COLO668 (cell line): ENCODE measurements around the gene MFSD11.
"Not testable (repeated sequence)": the region's sequence is repeated elsewhere in the genome, so short reads cannot be mapped to it uniquely, and the experiment has no call there.

Experiments used
- DNase-seq: peaks from one replicate; lab custom pipeline; 2025; ENCODE audit not compliant: unreplicated experiment; lab: John Stamatoyannopoulos, UW

MFSD11 gene

GRCh38 chr17:76745785-76746184 lies 7.9 kb downstream of the MFSD11 start:
- not testable (repeated sequence) for DNase-seq

- DNase-seq, result no peak
These were observed 9.9 kb downstream of the MFSD11 start for GRCh38 chr17:76747716-76748363.

DNA sequence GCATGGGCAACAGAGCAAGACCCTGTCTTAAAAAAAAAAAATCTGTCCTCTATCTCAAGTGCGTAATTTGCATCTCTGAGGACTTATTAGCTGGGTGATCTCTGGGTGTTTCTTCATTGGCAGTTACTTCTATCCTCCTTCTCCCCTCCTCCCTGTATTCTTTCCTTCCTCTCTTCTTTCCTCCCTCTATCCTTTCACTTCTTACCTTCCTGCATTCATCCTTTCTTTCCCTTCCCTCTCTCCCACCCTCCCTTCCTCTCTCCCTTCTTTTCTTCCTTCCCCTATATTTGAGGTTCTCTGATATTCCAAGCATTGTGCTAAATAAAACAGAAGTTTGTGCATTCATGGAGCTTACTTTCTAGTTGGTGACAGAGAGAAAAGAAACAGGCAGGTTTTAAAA lies 10.7 kb downstream of the MFSD11 start:
- DNase-seq, result no peak

DNA sequence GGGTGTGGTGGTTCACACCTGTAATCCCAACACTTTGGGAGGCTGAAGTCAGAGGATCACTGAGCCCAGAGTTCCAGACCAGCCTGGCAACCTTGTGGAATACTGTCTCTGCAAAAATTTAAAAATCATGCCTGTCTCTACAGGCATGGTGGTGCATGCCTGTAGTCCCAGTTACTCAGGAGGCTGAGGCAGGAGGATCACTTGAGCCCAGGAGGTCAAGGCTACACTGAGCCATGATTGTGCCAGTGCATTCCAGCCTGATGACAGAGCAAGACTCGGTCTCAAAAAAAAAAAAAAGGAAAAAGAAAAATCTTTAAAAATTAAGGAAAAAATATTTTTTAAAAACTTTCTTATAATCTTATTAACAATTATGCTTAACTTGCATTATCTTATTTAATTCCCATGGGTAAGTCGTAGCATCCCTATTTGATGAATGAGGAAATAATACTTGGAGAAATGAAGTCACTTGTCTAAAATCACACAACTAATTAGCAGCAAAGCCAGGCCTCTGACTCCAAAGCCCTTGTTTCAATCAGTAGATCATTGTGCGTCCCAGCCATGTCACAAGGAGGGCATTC lies 13.6 kb downstream of the MFSD11 start:
- no peak for DNase-seq

GRCh38 chr17:76752006-76752405 lies 14.1 kb downstream of the MFSD11 start:
- DNase-seq, result no peak

DNA sequence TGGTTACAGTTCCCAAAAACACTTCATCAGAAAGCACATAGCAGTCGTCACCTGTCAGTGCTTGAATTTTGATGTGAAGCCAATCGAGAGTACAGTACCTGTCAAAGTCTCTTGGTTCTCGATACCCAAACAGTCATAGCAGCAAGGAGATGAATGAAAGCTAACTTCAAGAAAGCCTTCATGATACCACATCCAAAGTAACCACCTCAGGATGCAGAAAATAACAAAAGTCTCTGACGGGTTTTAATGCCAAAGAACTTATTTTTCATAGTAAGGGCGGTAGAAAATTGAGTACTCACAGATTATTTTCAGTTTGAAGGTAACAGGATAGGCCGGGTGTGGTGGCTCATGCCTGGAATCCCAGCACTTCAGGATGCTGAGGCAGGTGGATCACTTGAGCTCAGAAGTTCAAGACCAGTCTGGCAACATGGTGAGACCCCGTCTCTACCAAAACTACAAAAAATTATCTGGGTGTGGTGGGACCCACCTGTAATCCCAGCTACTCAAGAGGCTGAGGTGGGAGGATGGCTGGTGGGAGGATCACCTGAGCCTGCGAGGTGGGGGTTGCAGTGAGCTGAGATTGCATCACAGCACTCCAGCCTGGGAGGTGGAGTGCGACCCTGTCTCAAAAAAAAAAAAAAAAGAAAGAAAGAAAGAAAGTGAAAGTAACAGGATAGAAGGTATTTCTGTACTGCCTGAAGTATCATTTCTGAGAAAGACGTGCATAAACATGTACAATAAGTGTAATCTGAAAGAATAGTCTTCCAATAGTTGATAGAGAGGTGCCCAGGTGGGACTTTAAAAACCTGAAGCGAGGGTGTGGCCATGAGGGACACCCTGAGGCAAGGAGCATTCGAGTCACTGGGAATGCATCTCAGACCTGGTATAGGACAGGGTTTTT lies 15.4 kb downstream of the MFSD11 start:
- no peak for DNase-seq

GRCh38 chr17:76755285-76755684 lies 17.4 kb downstream of the MFSD11 start:
- no peak for DNase-seq

- DNase-seq, result no peak
These were observed 19.3 kb downstream of the MFSD11 start for GRCh38 chr17:76757256-76757655.

DNA sequence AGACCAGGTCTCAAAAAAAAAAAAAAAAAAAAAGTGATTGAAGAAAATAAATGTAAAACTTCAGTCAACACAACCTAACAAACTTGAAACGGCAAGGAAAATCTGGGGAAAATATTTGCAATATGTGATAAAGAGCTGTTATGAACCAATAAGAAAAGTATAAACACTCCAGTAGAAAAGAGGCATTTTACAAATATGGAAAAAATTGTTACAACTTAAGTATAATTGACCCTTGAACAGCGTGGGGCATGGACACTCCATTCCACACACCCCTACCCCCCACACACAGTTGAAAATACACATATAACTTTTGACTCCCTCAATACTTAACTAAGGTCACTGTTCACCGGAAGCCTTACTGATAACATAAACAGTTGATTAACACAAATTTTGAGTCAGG lies 20.7 kb downstream of the MFSD11 start:
- DNase-seq, result no peak

DNA sequence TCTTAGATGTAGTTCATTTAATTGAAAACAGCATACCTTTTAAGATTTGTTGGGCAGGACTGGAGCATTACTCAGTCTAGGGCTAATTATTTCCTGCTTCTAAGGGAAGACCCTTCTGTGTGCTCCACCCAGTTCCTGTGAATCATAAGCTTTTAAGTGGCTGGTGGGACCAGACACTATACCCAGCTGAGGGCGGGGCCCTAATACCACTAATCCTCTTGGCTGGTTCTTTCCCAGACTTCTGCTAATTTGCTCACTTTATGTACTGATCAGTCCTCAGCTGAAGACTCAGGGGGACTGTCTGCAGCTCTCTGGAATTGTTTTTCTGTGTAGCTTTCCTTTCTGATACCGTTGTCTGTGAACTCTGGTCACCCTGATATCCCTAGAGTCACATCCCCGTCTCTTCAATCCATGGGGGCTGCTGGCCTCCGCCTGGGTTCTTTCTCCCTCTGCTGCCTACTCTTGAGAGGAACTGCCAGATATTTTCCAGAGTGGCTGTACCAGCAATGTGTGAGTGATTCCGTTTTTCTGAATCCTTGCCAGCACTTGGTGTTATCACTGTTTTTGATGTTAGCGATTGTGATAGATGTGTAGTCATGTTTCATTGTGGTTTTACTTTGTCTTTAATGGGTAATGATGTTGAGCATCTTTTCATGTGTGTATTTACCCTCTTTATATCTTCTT lies 35.1 kb downstream of the MFSD11 start:
- no peak for DNase-seq

DNA sequence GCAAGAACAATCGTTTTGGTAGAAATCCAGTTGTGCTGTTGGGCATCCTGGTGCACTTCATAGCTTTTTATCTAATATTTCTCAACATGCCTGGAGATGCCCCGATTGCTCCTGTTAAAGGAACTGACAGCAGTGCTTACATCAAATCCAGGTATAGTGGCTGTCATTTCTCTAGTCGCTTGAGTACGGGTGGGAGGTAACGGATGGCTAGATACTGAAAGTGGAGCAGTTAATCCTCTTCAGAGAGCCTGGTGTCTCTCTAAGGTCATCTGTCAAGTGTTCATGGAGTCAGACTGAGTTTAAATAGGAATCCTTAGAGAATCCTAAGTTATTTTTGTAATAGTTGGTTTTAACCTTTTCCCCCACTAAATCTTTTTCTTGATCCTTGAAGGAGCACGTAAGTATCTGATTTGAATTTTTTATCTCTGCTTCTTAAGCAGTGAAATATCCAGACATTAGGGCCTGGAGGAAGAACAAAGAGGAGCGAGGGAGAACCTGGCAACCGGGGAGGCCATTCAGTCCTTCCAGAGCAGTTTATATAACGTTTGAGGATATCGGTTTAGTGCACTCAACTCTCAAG lies 37.2 kb downstream of the MFSD11 start:
- DNase-seq, result no peak

GRCh38 chr17:76781056-76781982 lies 43.4 kb downstream of the MFSD11 start:
- no peak for DNase-seq

- no peak for DNase-seq
These were observed 45.2 kb downstream of the MFSD11 start for GRCh38 chr17:76783146-76783545.

- DNase-seq, result no peak
These were observed 47.0 kb downstream of the MFSD11 start for GRCh38 chr17:76784926-76785325.

GRCh38 chr17:76787866-76788265 lies 49.9 kb downstream of the MFSD11 start:
- DNase-seq, result not testable (repeated sequence)

DNA sequence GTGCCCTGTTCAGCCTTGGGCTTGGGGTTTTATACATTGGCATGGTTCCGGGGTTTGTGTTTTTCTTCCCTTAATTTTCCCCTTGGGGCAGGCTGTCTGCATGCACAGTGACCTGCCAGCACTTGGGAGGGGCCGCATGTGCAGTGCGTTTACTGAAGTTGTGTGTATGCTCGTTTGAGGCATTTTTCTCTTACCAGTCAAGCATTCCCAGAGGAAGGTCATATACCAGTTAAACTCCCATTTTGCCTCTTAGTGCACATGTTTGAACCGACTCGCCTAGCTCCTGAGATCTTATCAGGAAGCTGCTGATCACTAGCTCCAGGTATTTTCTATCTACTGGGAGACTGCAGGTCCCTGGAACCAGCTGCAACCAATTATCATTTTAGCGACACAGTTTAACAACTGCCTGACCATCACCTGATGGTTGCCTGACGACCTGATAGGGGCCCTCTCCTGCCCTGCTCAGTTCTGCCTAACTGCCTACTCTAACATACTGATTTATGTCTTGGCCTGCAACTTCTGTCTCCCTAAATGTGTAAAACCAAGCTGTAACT lies 51.4 kb downstream of the MFSD11 start:
- no peak for DNase-seq

DNA sequence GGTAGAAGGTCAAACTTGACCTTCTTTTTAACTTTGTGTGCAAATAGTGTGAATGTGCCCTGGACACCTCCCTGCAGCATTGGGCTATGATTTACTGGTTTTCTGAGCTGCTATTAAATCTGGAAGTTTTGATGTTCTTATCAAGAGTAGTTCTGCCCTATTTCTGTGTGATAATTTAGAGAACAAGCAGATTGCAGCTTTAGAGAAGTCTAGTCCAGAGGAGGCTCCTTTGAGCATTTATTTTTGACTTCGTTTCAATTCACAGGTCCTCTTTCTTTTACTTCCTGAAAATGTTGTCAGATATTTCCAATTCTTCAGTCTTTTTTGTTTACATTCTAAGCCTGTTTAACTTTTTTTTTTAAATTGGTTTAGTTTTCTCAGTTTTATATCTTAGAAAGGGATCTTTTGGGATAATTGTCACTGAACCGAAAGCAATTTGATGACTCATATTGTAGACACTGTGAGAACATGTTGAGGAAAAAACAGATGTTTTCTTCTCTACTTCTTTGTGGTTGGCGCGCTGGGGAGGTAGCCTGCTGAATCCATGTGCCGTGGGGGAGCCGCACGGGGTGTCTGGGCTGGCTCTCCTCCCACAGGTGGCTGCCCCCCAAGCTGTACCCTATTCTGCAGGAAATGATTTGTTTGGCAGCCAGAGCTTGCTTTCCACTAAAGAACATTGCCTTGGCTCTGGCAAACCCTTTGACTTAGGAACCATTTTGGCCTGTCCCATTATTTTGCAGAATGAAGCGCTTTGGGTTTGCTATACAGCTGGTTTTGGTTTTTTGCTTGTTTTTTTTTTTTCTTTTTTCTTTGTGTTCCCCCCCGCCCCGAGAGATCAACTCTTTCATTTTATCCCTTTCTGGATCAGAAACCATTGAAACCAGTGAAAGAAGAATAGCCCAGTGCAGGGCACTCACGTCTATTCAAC lies 53.4 kb downstream of the MFSD11 start:
- no peak for DNase-seq

- no peak for DNase-seq
These were observed 54.4 kb downstream of the MFSD11 start for GRCh38 chr17:76792348-76792747.

DNA sequence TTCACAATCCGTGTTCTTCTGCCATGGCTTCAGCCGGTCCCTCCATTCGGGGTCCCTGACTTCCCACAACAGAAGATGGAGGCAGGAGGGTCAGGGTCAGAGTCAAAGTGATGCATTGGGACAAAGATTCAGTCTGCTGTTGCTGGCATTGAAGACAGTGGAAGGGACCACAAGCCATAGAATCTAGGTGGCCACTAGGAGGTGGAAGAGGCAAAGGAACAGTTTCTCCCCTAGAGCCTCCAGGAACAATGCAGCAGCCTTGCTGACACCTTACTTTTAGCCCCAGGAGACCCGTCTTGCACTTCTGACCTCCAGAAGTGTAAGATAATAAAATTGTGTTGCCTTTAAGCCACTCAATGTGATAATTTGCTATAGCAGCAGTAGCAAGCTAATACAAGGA lies 55.9 kb downstream of the MFSD11 start:
- peak; percentile 4 for DNase-seq
